ENCODE results near the gene HBG2.
A peak's percentile ranks its signal among the peaks of the same experiment; 100 is the strongest.

The HBG2 gene

GRCh38 chr11:5247472-5248192, 6.9 kb downstream of the HBG2 start:
- DNase-seq, result no peak

- DNase-seq, result no peak
Measured at GRCh38 chr11:5246772-5247471, 7.7 kb downstream of the HBG2 start.

GRCh38 chr11:5245155-5245554, 9.4 kb downstream of the HBG2 start:
- no peak for DNase-seq

GRCh38 chr11:5243816-5244180, 10.8 kb downstream of the HBG2 start:
- no peak for DNase-seq

- DNase-seq, result peak; percentile 30
Measured at GRCh38 chr11:5242933-5243815, 11.4 kb downstream of the HBG2 start.

- DNase-seq, result no peak
Measured at GRCh38 chr11:5242208-5242607, 12.4 kb downstream of the HBG2 start.

- no peak for DNase-seq
Measured at GRCh38 chr11:5241458-5241857, 13.1 kb downstream of the HBG2 start.

GRCh38 chr11:5240458-5240857, 14.1 kb downstream of the HBG2 start:
- no peak for DNase-seq

- no peak for DNase-seq
Measured at GRCh38 chr11:5240056-5240455, 14.5 kb downstream of the HBG2 start.

GRCh38 chr11:5239046-5239445, 15.5 kb downstream of the HBG2 start:
- DNase-seq, result no peak

- no peak for DNase-seq
Measured at GRCh38 chr11:5238486-5238885, 16.1 kb downstream of the HBG2 start.

GRCh38 chr11:5237420-5237819, 17.2 kb downstream of the HBG2 start:
- DNase-seq, result no peak

GRCh38 chr11:5235364-5236095, 19.1 kb downstream of the HBG2 start:
- DNase-seq, result no peak

GRCh38 chr11:5234381-5234834, 20.2 kb downstream of the HBG2 start, which contains the start of gene HBD:
Gene HBD, minus strand, starts transcription at chr11:5234483. Its CDS starts 50 bp downstream, at chr11:5234433.
- no peak for DNase-seq

GRCh38 chr11:5233307-5233706, 21.3 kb downstream of the HBG2 start:
- DNase-seq, result no peak

- no peak for DNase-seq
Measured at GRCh38 chr11:5232821-5233220, 21.8 kb downstream of the HBG2 start.

- DNase-seq, result no peak
Measured at GRCh38 chr11:5232176-5232575, 22.4 kb downstream of the HBG2 start.

GRCh38 chr11:5231111-5231510, 23.5 kb downstream of the HBG2 start:
- DNase-seq, result no peak

- no peak for DNase-seq
Measured at GRCh38 chr11:5230266-5230665, 24.3 kb downstream of the HBG2 start.

- no peak for DNase-seq
Measured at GRCh38 chr11:5229796-5230195, 24.8 kb downstream of the HBG2 start.

GRCh38 chr11:5229356-5229755, 25.2 kb downstream of the HBG2 start:
- no peak for DNase-seq

GRCh38 chr11:5228124-5228523, 26.5 kb downstream of the HBG2 start:
- no peak for DNase-seq

GRCh38 chr11:5227681-5228080, 26.9 kb downstream of the HBG2 start:
- DNase-seq, result no peak
